ENCODE data around the gene FFAR3. TPM values are rescaled to one million over a fixed set of nuclear protein-coding genes. Genes with fewer than 3 reads are reported as not detected.
"Not testable (repeated sequence)": the region's sequence is repeated elsewhere in the genome, so short reads cannot be mapped to it uniquely, and the experiment has no call there.

The FFAR3 gene
- total RNA-seq, 4 donors from 2014 or later, result 0.87 TPM; not detected in 3

DNA sequence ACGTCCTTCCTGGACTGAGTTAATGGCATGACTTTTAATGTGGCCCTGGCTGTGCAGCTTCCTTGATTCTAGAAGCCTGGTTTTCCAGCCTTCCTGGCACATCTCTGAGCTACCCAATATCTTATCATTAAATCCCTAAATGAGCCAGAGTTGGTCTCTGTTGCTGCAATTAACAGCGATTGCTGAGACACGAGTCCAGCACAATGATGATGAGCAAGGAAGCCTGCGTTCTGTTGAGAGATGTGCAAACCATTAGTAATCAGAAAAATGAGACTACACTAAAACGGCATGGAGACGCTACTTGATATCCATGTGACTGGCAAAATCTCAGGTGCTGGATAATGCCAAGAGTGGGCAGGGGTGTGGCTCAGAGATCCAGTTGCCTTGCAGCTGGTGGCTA is 38.8 kb downstream of the FFAR3 start:
- 86% methylated on average over 6 of the region's 6 CpGs for WGBS, 2 donors
- TF ChIP-seq, protein P1, sequence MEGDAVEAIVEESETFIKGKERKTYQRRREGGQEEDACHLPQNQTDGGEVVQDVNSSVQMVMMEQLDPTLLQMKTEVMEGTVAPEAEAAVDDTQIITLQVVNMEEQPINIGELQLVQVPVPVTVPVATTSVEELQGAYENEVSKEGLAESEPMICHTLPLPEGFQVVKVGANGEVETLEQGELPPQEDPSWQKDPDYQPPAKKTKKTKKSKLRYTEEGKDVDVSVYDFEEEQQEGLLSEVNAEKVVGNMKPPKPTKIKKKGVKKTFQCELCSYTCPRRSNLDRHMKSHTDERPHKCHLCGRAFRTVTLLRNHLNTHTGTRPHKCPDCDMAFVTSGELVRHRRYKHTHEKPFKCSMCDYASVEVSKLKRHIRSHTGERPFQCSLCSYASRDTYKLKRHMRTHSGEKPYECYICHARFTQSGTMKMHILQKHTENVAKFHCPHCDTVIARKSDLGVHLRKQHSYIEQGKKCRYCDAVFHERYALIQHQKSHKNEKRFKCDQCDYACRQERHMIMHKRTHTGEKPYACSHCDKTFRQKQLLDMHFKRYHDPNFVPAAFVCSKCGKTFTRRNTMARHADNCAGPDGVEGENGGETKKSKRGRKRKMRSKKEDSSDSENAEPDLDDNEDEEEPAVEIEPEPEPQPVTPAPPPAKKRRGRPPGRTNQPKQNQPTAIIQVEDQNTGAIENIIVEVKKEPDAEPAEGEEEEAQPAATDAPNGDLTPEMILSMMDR (IDR thresholded peaks at IDR 0.05), result no peak
- TF ChIP-seq EP300 (IDR thresholded peaks at IDR 0.05) (no peak), POLR2A (IDR thresholded peaks at IDR 0.05) (no peak)

GRCh38 chr19:35398570-35398969 is 40.3 kb downstream of the FFAR3 start:
- Histone ChIP-seq H3K4me1 (no peaks in the 10 kb centered on the region), H3K9me3 (no peaks in the 10 kb centered on the region), H3K4me3 (no peak overlapping the region), H3K27ac (no peak overlapping the region), H3K27me3 (no peaks in the 10 kb centered on the region), H3K36me3 (no peaks in the 10 kb centered on the region)
- WGBS, 2 donors, result 88 to 91% methylated on average over 12 of the region's 12 CpGs
- DNase-seq (ENCODE audit: low spot score in 2 of 2), result no peak
- TF ChIP-seq POLR2A (IDR thresholded peaks at IDR 0.05) (no peak), EP300 (IDR thresholded peaks at IDR 0.05) (no peak)
- TF ChIP-seq, protein P1 (IDR thresholded peaks at IDR 0.05), result no peak

More for the DNA sequence above, 38.8 kb downstream of the FFAR3 start:
- no peak overlapping the region for H3K4me3 ChIP-seq
- H3K27me3 ChIP-seq, result no peaks in the 10 kb centered on the region
- H3K4me1 ChIP-seq, result no peaks in the 10 kb centered on the region
- no peak for DNase-seq (ENCODE audit: low spot score in 2 of 2)
- H3K9me3 ChIP-seq, result no peaks in the 10 kb centered on the region
- no peak overlapping the region for H3K27ac ChIP-seq
- H3K36me3 ChIP-seq, result no peaks in the 10 kb centered on the region

GRCh38 chr19:35399231-35399630 is 41.0 kb downstream of the FFAR3 start:
- no peaks in the 10 kb centered on the region for H3K9me3 ChIP-seq
- H3K27ac ChIP-seq, result no peak overlapping the region
- H3K27me3 ChIP-seq, result no peaks in the 10 kb centered on the region
- H3K4me1 ChIP-seq, result no peaks in the 10 kb centered on the region
- WGBS, 2 donors, result 50 to 58% methylated on average over 4 of the region's 4 CpGs
- DNase-seq (ENCODE audit: low spot score in 2 of 2), result no peak
- TF ChIP-seq EP300 (IDR thresholded peaks at IDR 0.05) (no peak), POLR2A (IDR thresholded peaks at IDR 0.05) (no peak)
- TF ChIP-seq, protein P1 (IDR thresholded peaks at IDR 0.05), result no peak
- H3K4me3 ChIP-seq, result no peak overlapping the region
- no peaks in the 10 kb centered on the region for H3K36me3 ChIP-seq

- Histone ChIP-seq H3K4me3 (no peak overlapping the region), H3K9me3 (no peaks in the 10 kb centered on the region), H3K27ac (no peak overlapping the region), H3K36me3 (no peaks in the 10 kb centered on the region), H3K4me1 (no peaks in the 10 kb centered on the region), H3K27me3 (no peaks in the 10 kb centered on the region)
- 84 to 95% methylated on average over 10 of the region's 10 CpGs for WGBS, 2 donors
- DNase-seq (ENCODE audit: low spot score in 2 of 2), result no peak
- no peak for TF ChIP-seq EP300 (IDR thresholded peaks at IDR 0.05)
- TF ChIP-seq POLR2A (IDR thresholded peaks at IDR 0.05), result no peak
- TF ChIP-seq, protein P1 (IDR thresholded peaks at IDR 0.05), result no peak
Measured at GRCh38 chr19:35399948-35400772, 41.9 kb downstream of the FFAR3 start.

DNA sequence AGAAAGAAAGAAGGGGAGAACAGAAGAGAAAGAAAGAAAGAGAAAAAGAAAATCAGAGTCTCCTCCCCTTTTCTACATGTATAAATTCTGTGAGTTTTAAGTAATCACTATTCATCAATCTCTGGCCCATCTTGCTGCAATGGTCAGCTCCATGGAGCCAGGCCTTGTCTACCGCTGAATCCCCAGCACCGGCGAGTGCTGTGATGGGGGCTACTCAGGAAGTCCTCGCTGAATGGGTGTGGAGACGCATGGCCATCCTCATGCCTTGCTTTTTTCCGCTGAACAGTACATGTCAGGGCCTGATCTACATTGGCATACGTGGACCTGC is 42.5 kb downstream of the FFAR3 start:
- TF ChIP-seq, protein P1 (IDR thresholded peaks at IDR 0.05), result no peak
- TF ChIP-seq EP300 (IDR thresholded peaks at IDR 0.05), result no peak
- TF ChIP-seq POLR2A (IDR thresholded peaks at IDR 0.05), result no peak
- H3K9me3 ChIP-seq, result no peaks in the 10 kb centered on the region
- H3K4me3 ChIP-seq, result no peak overlapping the region
- WGBS, 2 donors, result 84 to 94% methylated on average over 7 of the region's 7 CpGs
- no peak overlapping the region for H3K27ac ChIP-seq
- no peaks in the 10 kb centered on the region for H3K36me3 ChIP-seq
- H3K27me3 ChIP-seq, result no peaks in the 10 kb centered on the region
- H3K4me1 ChIP-seq, result no peaks in the 10 kb centered on the region
- no peak for DNase-seq (ENCODE audit: low spot score in 2 of 2)

GRCh38 chr19:35401416-35401815 is 43.2 kb downstream of the FFAR3 start:
- H3K4me3 ChIP-seq; H3K27ac ChIP-seq; H3K4me1 ChIP-seq; DNase-seq (ENCODE audit: low spot score in 2 of 2); H3K27me3 ChIP-seq; H3K9me3 ChIP-seq; H3K36me3 ChIP-seq: not testable (repeated sequence)
- WGBS, 2 donors, result 85 to 86% methylated on average over 9 of the region's 9 CpGs
